Uterus (tissue), 2 donors: ENCODE results near the gene KLF11.

Experiments used
- CTCF ChIP-seq, 4 experiments: fragments of 200-600 bp in 2 of 4; fragments of 450-650 bp in 2 of 4; sonication (generic) in 2 of 4; IDR thresholded peaks; one replicate each; pipeline ENCODE4 v1.5.1; 2016 to 2019; ENCODE audit warnings: antibody characterized with exemption in 4 of 4, mild to moderate bottlenecking in 2 of 4, moderate library complexity in 1 of 4
- POLR2A ChIP-seq, 2 donors: fragments of 450-650 bp; IDR thresholded peaks; one replicate each; pipeline ENCODE4 v1.6.1; 2016; ENCODE audit warnings: antibody characterized with exemption in 2 of 2, mild to moderate bottlenecking in 1 of 2, moderate library complexity in 1 of 2

- TF ChIP-seq CTCF (IDR thresholded peaks at IDR 0.05) (no peak), POLR2A (IDR thresholded peaks at IDR 0.05) (no peak)
Measured at GRCh38 chr2:10063566-10063965, 20.2 kb downstream of the KLF11 start.
